Ishikawa (cell line): ENCODE results near the gene ATP11A.

Experiments used
- EGR1 ChIP-seq: IDR thresholded peaks from 2 replicates; pipeline ENCODE4 v1.6.1; 2012
- EP300 ChIP-seq: IDR thresholded peaks from 2 replicates; pipeline ENCODE4 v1.6.1; 2012; ENCODE audit warnings: borderline replicate concordance

GRCh38 chr13:112714376-112715174, 24.7 kb downstream of the ATP11A start:
- TF ChIP-seq EGR1, result no peak
- no peak for TF ChIP-seq EP300
